Heart right ventricle (tissue), 16 donors: ENCODE measurements around the gene TBCK. TPM values are rescaled to one million over a fixed set of nuclear protein-coding genes. Genes with fewer than 3 reads are reported as not detected.
A peak's percentile ranks its signal among the peaks of the same experiment; 100 is the strongest.

ENCODE experiments used
- ATAC-seq, 8 donors: fragments of 200-7000 bp; cut with Tn5 transposase; one replicate each; pipeline ENCODE4 v1.9.1; 2020; ENCODE audit warnings: mild to moderate bottlenecking in 8 of 8, moderate library complexity in 8 of 8, moderate number of reproducible peaks in 1 of 8
- DNase-seq, 2 donors: peaks; one replicate each; pipeline ENCODE4 v3.0.0-alpha.2; 2020
- H3K27ac ChIP-seq, 10 donors: fragments of 200-600 bp; sonication (generic) in 2 of 10; one replicate each; pipeline versions ENCODE4 v1.5.0 to v1.8.0; 2020 to 2022; ENCODE audit warnings: mild to moderate bottlenecking in 3 of 10
- H3K27me3 ChIP-seq, 7 donors: fragments of 200-600 bp; one replicate each; pipeline ENCODE4 v1.8.0; 2021 to 2022; ENCODE audit warnings: mild to moderate bottlenecking in 2 of 7
- H3K36me3 ChIP-seq, 9 donors: fragments of 200-600 bp; sonication (generic) in 1 of 9; one replicate each; pipeline versions ENCODE4 v1.5.0 to v1.8.0; 2020 to 2022; ENCODE audit warnings: mild to moderate bottlenecking in 2 of 9
- H3K4me1 ChIP-seq, 9 donors: fragments of 200-600 bp; sonication (generic) in 1 of 9; one replicate each; pipeline versions ENCODE4 v1.5.0 to v1.8.0; 2020 to 2022; ENCODE audit warnings: mild to moderate bottlenecking in 4 of 9
- H3K4me3 ChIP-seq, 10 donors: fragments of 200-600 bp; sonication (generic) in 2 of 10; one replicate each; pipeline versions ENCODE4 v1.5.0 to v1.8.0; 2020 to 2022; ENCODE audit warnings: mild to moderate bottlenecking in 7 of 10, moderate library complexity in 2 of 10
- H3K9me3 ChIP-seq, 11 donors: fragments of 200-600 bp in 10 of 11; sonication (generic) in 2 of 11; one replicate each; pipeline versions ENCODE4 v1.5.0 to v1.8.0; 2013 to 2022; ENCODE audit warnings: mild to moderate bottlenecking in 2 of 11, control low read depth in 1 of 11, moderate library complexity in 1 of 11
- WGBS, 2 donors: extraction: QIAGEN DNeasy Blood & Tissue Kit; methylation state at CpG; one replicate each; pipeline ENCODE4 v1.1.7; 2013; ENCODE audit warnings: inconsistent platforms in 1 of 2; 5-methylcytosine and 5-hydroxymethylcytosine counted together
- intact Hi-C, 10 donors: fragments of 100-400 bp; cut with DNase I; formaldehyde crosslinking; loops; one replicate each; pipeline versions ENCODE4 v1.11.1 to v1.14.2; 2022
- polyA plus RNA-seq, 2 donors: library from polyadenylated mRNA; stranded (reverse); fragments of 200-250 nt; gene quantifications; one replicate each; pipeline ENCODE4 v1.2.3, GENCODE V29; 2013
- total RNA-seq, 10 donors: library from RNA; stranded (reverse); fragmentation: NEBNext Ultra II Directional in 3 of 10; extraction: Animal tissue kit (Norgen Biotek cat#: 25700) in 3 of 10; gene quantifications; one replicate each; pipeline versions ENCODE4 v1.2.1 to v1.2.4, GENCODE V29; 2021 to 2023
- TF ChIP-seq, protein P1 (sequence below), 9 donors: fragments of 200-600 bp; sonication (generic) in 2 of 9; IDR thresholded peaks; one replicate each; pipeline versions ENCODE4 v1.5.0 to v1.8.0; 2021 to 2022; ENCODE audit warnings: antibody characterized with exemption in 9 of 9, mild to moderate bottlenecking in 5 of 9, moderate library complexity in 1 of 9
- donor health status: Arrhythmogenic right ventricular cardiomyopathy.
- donor health status: ischemic (EF 13 %, LVEDD 7.1; RV severe dilation, severe dysfunction).
- donor health status: healthy with polysubstance abuse.
- donor health status: DM: no; HTN: yes; CAD: no.
- donor health status: DM: no; HTN: no; CAD: no.
- donor health status: ischemic (EF 25% LVEDD 6.9; RV normal size, moderate dysfunction).
- donor health status: ischemic (EF 25% LVEDD 5.7; RV mildly dilated, moderate dysfunction).
- donor health status: healthy.
- donor health status: DM: yes; HTN: yes; CAD: no.
- donor health status: Ischemic cardiomyopathy.
- donor health status: ischemic (EF 35%, LVEDD 5.7; RV mildly dilated, moderate dysfunction).
- donor health status: nonischemic (EF 11% LVEDD 7.7; RV severe dilation, severe dysfunction).
- donor health status: DM: yes; HTN: yes; CAD: no.
- donor health status: PGD.
- donor health status: ischemic (EF 29% LVEDD 5.4; RV normal size, mild dysfunction).
- donor health status: nonischemic (EF 23%, LVEDD 6.1; RV moderate dilation, normal function).

TBCK gene
- total and polyA plus RNA-seq, 12 donors = 5.0 to 22.8 (median 17.4) TPM

DNA sequence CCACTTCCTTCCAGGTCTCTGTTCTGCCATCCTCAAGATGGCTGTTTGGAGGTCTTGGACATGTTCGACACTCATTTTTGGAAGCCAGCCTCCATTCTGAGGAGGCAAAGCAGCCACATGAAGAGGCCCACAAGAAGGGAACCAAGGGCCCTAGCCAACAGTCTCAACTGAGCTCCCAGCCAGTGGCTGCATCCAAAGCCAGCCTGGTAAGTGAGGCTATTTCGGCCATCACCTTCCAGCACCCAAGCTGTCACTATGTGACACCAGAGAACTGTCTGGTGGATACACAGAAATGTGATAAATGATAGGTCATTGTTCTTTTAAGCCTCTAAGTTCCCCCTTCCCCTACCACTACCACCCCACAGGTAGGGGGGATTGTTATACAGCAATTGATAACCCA is 293.6 kb downstream of the TBCK start:
- ATAC-seq = peak in 3 of 8 donors; percentile 17 to 63 (median 57)

GRCh38 chr4:106021737-106022410 is 294.1 kb downstream of the TBCK start:
- WGBS, 2 donors = 43 to 47% methylated on average over 5 of the region's 5 CpGs
- H3K27me3 ChIP-seq = no peaks in the 10 kb centered on the region
- ATAC-seq (peak in 6 of 8 donors; percentile 56 to 92 (median 72)), DNase-seq (peak in 1 of 2 donors; percentile 4)
- intact Hi-C loops = no loop called here
- H3K9me3 ChIP-seq = peaks cover 0 to 19% (median 0%) of the 10 kb centered on the region in 11 donors
- peaks cover 0 to 11% (median 0%) of the 10 kb centered on the region in 9 donors for H3K4me1 ChIP-seq
- no peaks in the 10 kb centered on the region for H3K36me3 ChIP-seq
- TF ChIP-seq, protein P1, sequence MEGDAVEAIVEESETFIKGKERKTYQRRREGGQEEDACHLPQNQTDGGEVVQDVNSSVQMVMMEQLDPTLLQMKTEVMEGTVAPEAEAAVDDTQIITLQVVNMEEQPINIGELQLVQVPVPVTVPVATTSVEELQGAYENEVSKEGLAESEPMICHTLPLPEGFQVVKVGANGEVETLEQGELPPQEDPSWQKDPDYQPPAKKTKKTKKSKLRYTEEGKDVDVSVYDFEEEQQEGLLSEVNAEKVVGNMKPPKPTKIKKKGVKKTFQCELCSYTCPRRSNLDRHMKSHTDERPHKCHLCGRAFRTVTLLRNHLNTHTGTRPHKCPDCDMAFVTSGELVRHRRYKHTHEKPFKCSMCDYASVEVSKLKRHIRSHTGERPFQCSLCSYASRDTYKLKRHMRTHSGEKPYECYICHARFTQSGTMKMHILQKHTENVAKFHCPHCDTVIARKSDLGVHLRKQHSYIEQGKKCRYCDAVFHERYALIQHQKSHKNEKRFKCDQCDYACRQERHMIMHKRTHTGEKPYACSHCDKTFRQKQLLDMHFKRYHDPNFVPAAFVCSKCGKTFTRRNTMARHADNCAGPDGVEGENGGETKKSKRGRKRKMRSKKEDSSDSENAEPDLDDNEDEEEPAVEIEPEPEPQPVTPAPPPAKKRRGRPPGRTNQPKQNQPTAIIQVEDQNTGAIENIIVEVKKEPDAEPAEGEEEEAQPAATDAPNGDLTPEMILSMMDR (IDR thresholded peaks at IDR 0.05) = no peak
- peak overlapping the region in 4 of 10 donors; percentile 3 to 52 (median 51) for H3K27ac ChIP-seq
- H3K4me3 ChIP-seq = no peak overlapping the region

More for the DNA sequence above, 293.6 kb downstream of the TBCK start:
- WGBS, 2 donors = 68 to 75% methylated on average over 2 of the region's 2 CpGs
- Histone ChIP-seq H3K27me3 (no peaks in the 10 kb centered on the region), H3K9me3 (peaks cover 0 to 22% (median 0%) of the 10 kb centered on the region in 11 donors), H3K4me1 (peaks cover 0 to 11% (median 0%) of the 10 kb centered on the region in 9 donors), H3K4me3 (no peak overlapping the region), H3K36me3 (no peaks in the 10 kb centered on the region), H3K27ac (peak overlapping the region in 1 of 10 donors; percentile 52)
- TF ChIP-seq, protein P1 (IDR thresholded peaks at IDR 0.05) = no peak
- no peak for DNase-seq
- intact Hi-C loops = no loop called here

- DNase-seq (no peak), ATAC-seq (no peak)
- intact Hi-C loops = no loop called here
Observed at GRCh38 chr4:106019771-106020170, 296.2 kb downstream of the TBCK start.

GRCh38 chr4:106017975-106018374 is 298.0 kb downstream of the TBCK start:
- ATAC-seq (no peak), DNase-seq (no peak)
- no peaks in the 10 kb centered on the region for H3K27me3 ChIP-seq
- H3K9me3 ChIP-seq = peaks cover 0 to 8% (median 0%) of the 10 kb centered on the region in 11 donors
- intact Hi-C loops = no loop called here
- H3K36me3 ChIP-seq = no peaks in the 10 kb centered on the region
- 82 to 85% methylated on average over 5 of the region's 5 CpGs for WGBS, 2 donors
- TF ChIP-seq, protein P1 (IDR thresholded peaks at IDR 0.05) = no peak
- H3K4me1 ChIP-seq = peaks cover 0 to 11% (median 0%) of the 10 kb centered on the region in 9 donors
- no peak overlapping the region for H3K27ac ChIP-seq
- no peak overlapping the region for H3K4me3 ChIP-seq

More at GRCh38 chr4:106019771-106020170, 296.2 kb downstream of the TBCK start:
- Histone ChIP-seq H3K4me1 (peaks cover 0 to 11% (median 0%) of the 10 kb centered on the region in 9 donors), H3K27me3 (no peaks in the 10 kb centered on the region), H3K9me3 (peaks cover 0 to 11% (median 0%) of the 10 kb centered on the region in 11 donors), H3K36me3 (no peaks in the 10 kb centered on the region), H3K4me3 (no peak overlapping the region), H3K27ac (no peak overlapping the region)
- TF ChIP-seq, protein P1 (IDR thresholded peaks at IDR 0.05) = no peak
